ENCODE measurements around the gene FBXO41.

FBXO41 gene

DNA sequence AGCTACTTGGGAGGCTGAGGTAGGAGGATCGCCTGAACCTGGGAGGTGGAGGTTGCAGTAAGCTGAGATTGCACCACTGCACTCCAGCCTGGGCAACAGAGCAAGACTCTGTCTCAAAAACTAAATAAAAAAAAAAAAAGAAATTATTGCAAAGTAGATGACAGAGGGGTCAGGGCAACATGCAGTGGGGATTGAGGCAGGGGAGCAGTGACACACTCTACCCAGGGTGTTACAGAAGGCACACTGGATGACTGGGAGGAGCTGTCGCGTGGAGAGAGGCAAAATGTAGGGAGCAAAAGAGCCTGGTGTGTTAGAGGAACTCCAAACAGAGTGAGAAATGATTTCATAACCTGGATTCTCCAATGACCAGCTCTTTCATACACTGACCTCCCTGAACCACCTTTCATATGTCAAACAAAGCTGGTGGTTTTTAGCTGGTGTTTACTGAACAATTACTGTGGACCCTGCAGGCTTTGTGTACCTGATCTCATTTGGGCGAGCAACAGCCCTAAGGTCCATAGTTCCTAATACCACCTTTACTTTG, 22.1 kb downstream of the FBXO41 start:
- no peaks in the 10 kb centered on the region for H3K4me1 ChIP-seq (ENCODE audit: control insufficient read depth, insufficient read depth, low read length)
- no peaks in the 10 kb centered on the region for H3K9me3 ChIP-seq (ENCODE audit: control insufficient read depth in 2 of 2, low read length in 2 of 2)
- H3K9ac ChIP-seq (ENCODE audit: low read length in 2 of 2), result no peak overlapping the region
- H3K27ac ChIP-seq (ENCODE audit: low read length), result no peak overlapping the region
- H3K36me3 ChIP-seq (ENCODE audit: control insufficient read depth in 2 of 2, insufficient read depth in 2 of 2, low read length in 2 of 2), result no peaks in the 10 kb centered on the region
- no peak overlapping the region for H3K4me3 ChIP-seq (ENCODE audit: low read length in 2 of 2)
- H3K27me3 ChIP-seq (ENCODE audit: control insufficient read depth in 1 of 2, insufficient read depth in 2 of 2, low read length in 2 of 2), result peaks cover 9 to 10% of the 10 kb centered on the region in 2 donors

GRCh38 chr2:73260338-73260984, 23.8 kb downstream of the FBXO41 start:
- Histone ChIP-seq H3K27me3 (ENCODE audit: control insufficient read depth in 1 of 2, insufficient read depth in 2 of 2, low read length in 2 of 2) (no peaks in the 10 kb centered on the region), H3K27ac (ENCODE audit: low read length) (no peak overlapping the region), H3K4me3 (ENCODE audit: low read length in 2 of 2) (no peak overlapping the region), H3K4me1 (ENCODE audit: control insufficient read depth, insufficient read depth, low read length) (no peaks in the 10 kb centered on the region), H3K9ac (ENCODE audit: low read length in 2 of 2) (no peak overlapping the region), H3K36me3 (ENCODE audit: control insufficient read depth in 2 of 2, insufficient read depth in 2 of 2, low read length in 2 of 2) (no peaks in the 10 kb centered on the region), H3K9me3 (ENCODE audit: control insufficient read depth in 2 of 2, low read length in 2 of 2) (no peaks in the 10 kb centered on the region)

- H3K27ac ChIP-seq (ENCODE audit: low read length), result no peak overlapping the region
- no peak overlapping the region for H3K9ac ChIP-seq (ENCODE audit: low read length in 2 of 2)
- no peak overlapping the region for H3K4me3 ChIP-seq (ENCODE audit: low read length in 2 of 2)
- H3K4me1 ChIP-seq (ENCODE audit: control insufficient read depth, insufficient read depth, low read length), result no peaks in the 10 kb centered on the region
- H3K36me3 ChIP-seq (ENCODE audit: control insufficient read depth in 2 of 2, insufficient read depth in 2 of 2, low read length in 2 of 2), result peaks cover 0 to 2% of the 10 kb centered on the region in 2 donors
- H3K9me3 ChIP-seq (ENCODE audit: control insufficient read depth in 2 of 2, low read length in 2 of 2), result no peaks in the 10 kb centered on the region
- H3K27me3 ChIP-seq (ENCODE audit: control insufficient read depth in 1 of 2, insufficient read depth in 2 of 2, low read length in 2 of 2), result no peaks in the 10 kb centered on the region
These were observed 24.5 kb downstream of the FBXO41 start for GRCh38 chr2:73259704-73260337.

GRCh38 chr2:73259276-73259675, 25.0 kb downstream of the FBXO41 start:
- no peaks in the 10 kb centered on the region for H3K27me3 ChIP-seq (ENCODE audit: control insufficient read depth in 1 of 2, insufficient read depth in 2 of 2, low read length in 2 of 2)
- H3K9me3 ChIP-seq (ENCODE audit: control insufficient read depth in 2 of 2, low read length in 2 of 2), result no peaks in the 10 kb centered on the region
- H3K4me3 ChIP-seq (ENCODE audit: low read length in 2 of 2), result no peak overlapping the region
- no peak overlapping the region for H3K27ac ChIP-seq (ENCODE audit: low read length)
- peaks cover 0 to 4% of the 10 kb centered on the region in 2 donors for H3K36me3 ChIP-seq (ENCODE audit: control insufficient read depth in 2 of 2, insufficient read depth in 2 of 2, low read length in 2 of 2)
- no peaks in the 10 kb centered on the region for H3K4me1 ChIP-seq (ENCODE audit: control insufficient read depth, insufficient read depth, low read length)
- no peak overlapping the region for H3K9ac ChIP-seq (ENCODE audit: low read length in 2 of 2)

DNA sequence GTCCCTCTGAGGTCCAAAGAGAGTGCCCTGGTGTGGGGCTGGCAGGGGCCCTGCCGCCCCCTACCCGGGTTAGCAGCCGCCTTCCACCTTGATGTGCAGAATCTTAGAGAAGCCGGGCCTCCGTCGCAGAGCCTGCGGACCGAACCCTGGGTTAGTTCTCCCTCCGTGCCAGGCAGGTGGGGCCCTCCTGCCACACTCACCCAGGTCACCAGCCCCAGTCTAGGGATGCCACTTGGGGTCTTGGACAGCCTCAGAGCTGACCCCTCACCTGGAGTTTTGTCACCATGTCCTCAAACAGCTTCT, 25.4 kb downstream of the FBXO41 start:
- Histone ChIP-seq H3K27me3 (ENCODE audit: control insufficient read depth in 1 of 2, insufficient read depth in 2 of 2, low read length in 2 of 2) (no peaks in the 10 kb centered on the region), H3K27ac (ENCODE audit: low read length) (no peak overlapping the region), H3K9me3 (ENCODE audit: control insufficient read depth in 2 of 2, low read length in 2 of 2) (no peaks in the 10 kb centered on the region), H3K36me3 (ENCODE audit: control insufficient read depth in 2 of 2, insufficient read depth in 2 of 2, low read length in 2 of 2) (peaks cover 3 to 9% of the 10 kb centered on the region in 2 donors), H3K9ac (ENCODE audit: low read length in 2 of 2) (no peak overlapping the region), H3K4me1 (ENCODE audit: control insufficient read depth, insufficient read depth, low read length) (no peaks in the 10 kb centered on the region), H3K4me3 (ENCODE audit: low read length in 2 of 2) (no peak overlapping the region)

- peaks cover 3 to 13% of the 10 kb centered on the region in 2 donors for H3K36me3 ChIP-seq (ENCODE audit: control insufficient read depth in 2 of 2, insufficient read depth in 2 of 2, low read length in 2 of 2)
- no peak overlapping the region for H3K27ac ChIP-seq (ENCODE audit: low read length)
- H3K4me3 ChIP-seq (ENCODE audit: low read length in 2 of 2), result no peak overlapping the region
- no peaks in the 10 kb centered on the region for H3K9me3 ChIP-seq (ENCODE audit: control insufficient read depth in 2 of 2, low read length in 2 of 2)
- H3K27me3 ChIP-seq (ENCODE audit: control insufficient read depth in 1 of 2, insufficient read depth in 2 of 2, low read length in 2 of 2), result no peaks in the 10 kb centered on the region
- H3K9ac ChIP-seq (ENCODE audit: low read length in 2 of 2), result no peak overlapping the region
- H3K4me1 ChIP-seq (ENCODE audit: control insufficient read depth, insufficient read depth, low read length), result no peaks in the 10 kb centered on the region
These were observed 25.9 kb downstream of the FBXO41 start for GRCh38 chr2:73258186-73258912.

GRCh38 chr2:73257425-73258125, 26.7 kb downstream of the FBXO41 start:
- H3K4me1 ChIP-seq (ENCODE audit: control insufficient read depth, insufficient read depth, low read length), result no peaks in the 10 kb centered on the region
- H3K36me3 ChIP-seq (ENCODE audit: control insufficient read depth in 2 of 2, insufficient read depth in 2 of 2, low read length in 2 of 2), result peaks cover 7 to 21% of the 10 kb centered on the region in 2 donors
- H3K4me3 ChIP-seq (ENCODE audit: low read length in 2 of 2), result no peak overlapping the region
- H3K27me3 ChIP-seq (ENCODE audit: control insufficient read depth in 1 of 2, insufficient read depth in 2 of 2, low read length in 2 of 2), result no peaks in the 10 kb centered on the region
- H3K9me3 ChIP-seq (ENCODE audit: control insufficient read depth in 2 of 2, low read length in 2 of 2), result no peaks in the 10 kb centered on the region
- H3K27ac ChIP-seq (ENCODE audit: low read length), result no peak overlapping the region
- no peak overlapping the region for H3K9ac ChIP-seq (ENCODE audit: low read length in 2 of 2)

DNA sequence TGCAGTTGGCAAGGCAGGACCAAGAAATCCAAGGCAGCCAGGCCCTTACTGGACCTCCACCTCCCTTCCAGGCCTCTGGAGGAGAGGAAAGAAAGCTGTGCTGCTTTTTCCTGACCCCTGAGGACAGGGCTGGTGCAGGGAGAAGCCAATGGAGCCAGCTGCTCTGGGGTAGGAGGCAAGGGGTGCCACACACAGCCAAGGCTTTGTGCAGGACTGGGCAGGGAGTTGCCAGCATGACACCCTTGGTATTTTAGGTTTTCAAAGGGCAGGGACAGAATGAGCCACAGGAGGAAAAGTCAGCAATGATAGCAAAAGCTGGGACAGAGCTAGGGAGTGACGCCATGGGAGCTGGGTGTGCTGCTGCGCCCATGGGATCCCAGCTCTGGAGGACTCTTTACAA, 27.3 kb downstream of the FBXO41 start:
- H3K36me3 ChIP-seq (ENCODE audit: control insufficient read depth in 2 of 2, insufficient read depth in 2 of 2, low read length in 2 of 2), result peaks cover 11 to 23% of the 10 kb centered on the region in 2 donors
- no peaks in the 10 kb centered on the region for H3K9me3 ChIP-seq (ENCODE audit: control insufficient read depth in 2 of 2, low read length in 2 of 2)
- no peak overlapping the region for H3K27ac ChIP-seq (ENCODE audit: low read length)
- H3K9ac ChIP-seq (ENCODE audit: low read length in 2 of 2), result no peak overlapping the region
- no peak overlapping the region for H3K4me3 ChIP-seq (ENCODE audit: low read length in 2 of 2)
- H3K27me3 ChIP-seq (ENCODE audit: control insufficient read depth in 1 of 2, insufficient read depth in 2 of 2, low read length in 2 of 2), result no peaks in the 10 kb centered on the region
- H3K4me1 ChIP-seq (ENCODE audit: control insufficient read depth, insufficient read depth, low read length), result no peaks in the 10 kb centered on the region

GRCh38 chr2:73256618-73256922, 27.7 kb downstream of the FBXO41 start:
- no peaks in the 10 kb centered on the region for H3K4me1 ChIP-seq (ENCODE audit: control insufficient read depth, insufficient read depth, low read length)
- H3K9me3 ChIP-seq (ENCODE audit: control insufficient read depth in 2 of 2, low read length in 2 of 2), result no peaks in the 10 kb centered on the region
- no peaks in the 10 kb centered on the region for H3K27me3 ChIP-seq (ENCODE audit: control insufficient read depth in 1 of 2, insufficient read depth in 2 of 2, low read length in 2 of 2)
- H3K9ac ChIP-seq (ENCODE audit: low read length in 2 of 2), result no peak overlapping the region
- no peak overlapping the region for H3K27ac ChIP-seq (ENCODE audit: low read length)
- peaks cover 14 to 25% of the 10 kb centered on the region in 2 donors for H3K36me3 ChIP-seq (ENCODE audit: control insufficient read depth in 2 of 2, insufficient read depth in 2 of 2, low read length in 2 of 2)
- H3K4me3 ChIP-seq (ENCODE audit: low read length in 2 of 2), result no peak overlapping the region

DNA sequence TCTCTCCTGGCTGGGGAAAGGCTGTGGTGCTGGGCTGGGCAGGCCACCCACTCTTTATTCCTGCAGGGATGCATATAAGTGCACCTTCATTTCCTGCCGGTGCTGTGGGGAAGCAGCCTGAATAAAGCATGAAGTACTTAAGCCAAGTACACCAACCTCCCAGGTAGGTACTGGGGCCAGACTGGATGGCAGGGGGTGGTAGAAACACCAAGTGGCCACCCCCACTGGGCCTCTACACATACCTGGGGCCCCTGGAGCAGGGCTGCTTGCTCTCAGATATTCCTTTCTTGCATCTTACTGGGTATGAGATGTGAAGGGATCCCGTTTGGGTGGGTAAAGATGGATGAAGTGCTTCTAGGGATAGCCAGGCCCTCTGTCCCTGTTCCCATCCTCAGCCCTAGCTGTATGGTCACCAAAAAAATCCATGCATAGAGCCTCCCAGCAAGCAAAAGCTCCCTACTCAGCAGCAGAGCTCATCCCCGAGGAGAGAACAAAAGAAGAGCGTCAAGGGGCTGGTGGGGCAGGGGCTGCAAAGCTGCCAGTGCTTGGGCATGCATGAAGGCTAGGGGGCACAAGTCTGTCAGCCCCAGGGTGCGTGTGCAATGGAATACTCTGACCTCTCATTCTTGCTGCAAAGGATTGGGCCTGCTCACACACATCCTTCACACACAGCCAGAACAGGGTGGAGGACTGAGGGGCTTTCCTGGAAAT, 28.2 kb downstream of the FBXO41 start:
- Histone ChIP-seq H3K4me1 (ENCODE audit: control insufficient read depth, insufficient read depth, low read length) (no peaks in the 10 kb centered on the region), H3K9ac (ENCODE audit: low read length in 2 of 2) (no peak overlapping the region)

More for the DNA sequence above, 28.2 kb downstream of the FBXO41 start:
- Histone ChIP-seq H3K27me3 (ENCODE audit: control insufficient read depth in 1 of 2, insufficient read depth in 2 of 2, low read length in 2 of 2) (no peaks in the 10 kb centered on the region), H3K4me3 (ENCODE audit: low read length in 2 of 2) (no peak overlapping the region), H3K36me3 (ENCODE audit: control insufficient read depth in 2 of 2, insufficient read depth in 2 of 2, low read length in 2 of 2) (peaks cover 15 to 27% of the 10 kb centered on the region in 2 donors), H3K9me3 (ENCODE audit: control insufficient read depth in 2 of 2, low read length in 2 of 2) (no peaks in the 10 kb centered on the region), H3K27ac (ENCODE audit: low read length) (no peak overlapping the region)
